GM21360 (cell line): Measurements from ENCODE around the gene IGFL2.
"Not testable (repeated sequence)": the region's sequence is repeated elsewhere in the genome, so short reads cannot be mapped to it uniquely, and the experiment has no call there.

Experiments
- ATAC-seq: cut with Tn5 transposase; IDR thresholded peaks from one replicate; pipeline ENCODE4 v1.9.1; 2021; ENCODE audit warnings: mild to moderate bottlenecking, moderate library complexity; ENCODE audit not compliant: unreplicated experiment

IGFL2 gene

GRCh38 chr19:46186717-46187101 is 38.7 kb downstream of the IGFL2 start:
- no peak for ATAC-seq

GRCh38 chr19:46189971-46190888 is 42.2 kb downstream of the IGFL2 start:
- ATAC-seq = no peak

- no peak for ATAC-seq
Observed at GRCh38 chr19:46191356-46191755, 43.3 kb downstream of the IGFL2 start.

- ATAC-seq = no peak
Observed at GRCh38 chr19:46191972-46192371, 43.9 kb downstream of the IGFL2 start.

- not testable (repeated sequence) for ATAC-seq
Observed at GRCh38 chr19:46192626-46192991, 44.6 kb downstream of the IGFL2 start.

- ATAC-seq = no peak
Observed at GRCh38 chr19:46192992-46193650, 45.1 kb downstream of the IGFL2 start.

- ATAC-seq = no peak
Observed at GRCh38 chr19:46193678-46194077, 45.6 kb downstream of the IGFL2 start.

DNA sequence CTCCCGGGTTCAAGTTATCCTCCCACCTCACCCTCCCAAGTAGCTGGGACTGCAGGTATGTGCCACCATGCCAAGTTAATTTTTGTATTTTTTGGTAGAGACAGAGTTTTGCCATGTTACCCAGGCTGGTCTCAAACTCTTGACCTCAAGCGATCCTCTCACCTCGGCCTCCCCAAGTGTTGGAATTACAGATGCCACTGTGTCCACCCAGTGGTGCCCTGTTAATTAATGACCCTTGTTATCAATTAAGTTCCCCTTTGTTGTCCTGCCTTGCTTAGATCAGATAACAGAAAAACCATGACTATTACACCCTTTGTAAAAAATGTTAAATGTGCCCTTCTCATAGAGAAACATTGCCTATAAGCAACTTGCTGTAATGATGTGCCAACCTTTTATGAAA is 47.1 kb downstream of the IGFL2 start:
- no peak for ATAC-seq

DNA sequence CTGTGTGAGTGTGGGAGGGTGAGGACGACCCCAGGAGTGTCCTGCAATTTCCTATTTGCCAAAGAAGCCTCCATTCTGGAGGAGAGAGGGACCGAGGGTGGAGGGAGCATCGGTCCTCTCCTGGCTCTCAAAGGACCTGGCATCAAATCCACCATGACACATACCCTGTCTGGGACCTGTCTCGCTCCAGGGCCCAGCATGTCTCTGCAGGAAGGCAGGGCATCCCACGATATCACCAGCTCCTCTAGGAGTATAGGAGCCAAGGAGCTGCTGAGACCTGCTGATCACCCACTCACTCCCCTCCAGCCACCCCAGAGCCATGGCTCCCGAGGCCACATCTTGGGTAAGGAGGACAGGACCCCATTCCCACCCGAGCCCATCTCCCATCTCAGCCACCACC is 47.9 kb downstream of the IGFL2 start:
- not testable (repeated sequence) for ATAC-seq

GRCh38 chr19:46196410-46197124 is 48.5 kb downstream of the IGFL2 start:
- ATAC-seq = no peak

DNA sequence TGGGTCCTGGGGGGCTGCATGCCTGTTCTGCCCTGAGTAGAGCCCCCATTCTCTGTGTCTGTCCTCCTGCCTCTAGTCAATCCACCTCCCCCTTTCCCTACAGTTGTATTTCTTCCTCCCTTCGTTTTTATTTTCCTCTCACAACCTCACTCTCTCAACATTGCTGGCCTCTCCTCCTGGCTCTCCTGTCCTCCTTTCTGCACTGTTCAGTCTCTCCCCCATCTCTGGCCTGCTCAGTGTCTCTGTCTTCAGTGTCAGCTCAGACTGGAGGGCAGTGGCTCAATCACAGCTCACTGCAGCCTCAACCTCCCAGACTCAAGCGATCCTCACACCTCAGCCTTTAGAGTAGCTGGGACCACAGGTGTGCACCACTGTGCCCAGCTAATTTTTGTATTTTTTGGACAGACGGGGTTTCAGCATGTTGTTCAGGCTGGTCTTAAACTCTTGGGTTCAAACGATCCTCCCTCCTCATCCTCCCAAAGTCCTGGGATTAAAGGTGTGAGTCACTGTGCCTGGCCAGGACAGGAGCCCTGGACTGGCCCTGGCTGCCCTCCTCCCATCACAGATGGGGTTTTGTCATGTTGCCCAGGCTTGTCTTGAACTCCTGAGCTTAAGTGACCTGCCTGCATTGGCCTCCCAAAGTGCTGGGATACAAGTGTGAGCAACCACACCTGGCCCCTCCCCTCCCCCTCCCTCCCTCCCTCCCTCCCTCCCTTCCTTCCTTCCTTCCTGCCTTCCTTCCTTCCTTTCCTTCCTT is 49.5 kb downstream of the IGFL2 start:
- no peak for ATAC-seq

DNA sequence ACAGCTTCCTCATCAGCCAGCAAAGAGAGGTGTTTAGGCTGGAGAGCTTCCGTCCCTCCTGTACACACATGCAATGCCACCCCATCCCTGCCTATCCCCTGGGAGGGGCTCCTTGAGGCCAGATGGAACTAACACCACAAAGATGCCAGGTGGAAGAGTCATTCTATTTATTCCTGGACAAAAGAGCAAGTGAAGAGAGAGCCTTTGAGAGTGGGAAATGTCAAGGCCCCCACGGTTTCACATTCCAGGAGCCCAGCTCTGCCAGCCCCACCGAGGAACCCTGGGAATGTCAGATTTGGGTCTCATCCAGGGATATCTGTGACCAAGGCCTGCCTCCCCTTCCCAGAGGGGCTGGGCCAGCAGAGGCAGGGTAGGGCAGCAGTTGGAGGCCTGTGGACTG is 50.7 kb downstream of the IGFL2 start:
- ATAC-seq = no peak

- ATAC-seq = no peak
Observed at GRCh38 chr19:46201454-46202310, 53.6 kb downstream of the IGFL2 start.

GRCh38 chr19:46202426-46202825 is 54.4 kb downstream of the IGFL2 start:
- no peak for ATAC-seq

- no peak for ATAC-seq
Observed at GRCh38 chr19:46202872-46203860, 55.1 kb downstream of the IGFL2 start.

DNA sequence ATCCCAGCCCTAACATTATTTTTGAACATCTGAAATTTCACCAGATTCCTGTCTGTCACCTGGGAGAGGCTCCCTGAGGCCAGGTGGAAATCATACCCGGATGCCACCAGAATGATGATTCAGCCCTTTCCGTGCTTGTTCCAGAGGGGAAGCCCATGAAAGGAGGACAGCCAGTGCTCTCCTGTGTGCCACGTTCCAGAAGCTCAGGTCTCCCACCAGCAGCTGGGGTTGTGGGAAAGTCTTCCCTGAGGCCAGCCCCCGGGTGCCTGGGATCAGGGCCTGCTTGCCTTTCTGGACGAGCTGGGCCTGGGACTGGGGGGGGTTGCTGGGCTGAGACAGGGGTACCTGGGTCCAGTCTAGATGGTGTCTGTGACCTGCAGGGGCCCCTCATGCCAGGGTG is 56.0 kb downstream of the IGFL2 start:
- ATAC-seq = no peak

DNA sequence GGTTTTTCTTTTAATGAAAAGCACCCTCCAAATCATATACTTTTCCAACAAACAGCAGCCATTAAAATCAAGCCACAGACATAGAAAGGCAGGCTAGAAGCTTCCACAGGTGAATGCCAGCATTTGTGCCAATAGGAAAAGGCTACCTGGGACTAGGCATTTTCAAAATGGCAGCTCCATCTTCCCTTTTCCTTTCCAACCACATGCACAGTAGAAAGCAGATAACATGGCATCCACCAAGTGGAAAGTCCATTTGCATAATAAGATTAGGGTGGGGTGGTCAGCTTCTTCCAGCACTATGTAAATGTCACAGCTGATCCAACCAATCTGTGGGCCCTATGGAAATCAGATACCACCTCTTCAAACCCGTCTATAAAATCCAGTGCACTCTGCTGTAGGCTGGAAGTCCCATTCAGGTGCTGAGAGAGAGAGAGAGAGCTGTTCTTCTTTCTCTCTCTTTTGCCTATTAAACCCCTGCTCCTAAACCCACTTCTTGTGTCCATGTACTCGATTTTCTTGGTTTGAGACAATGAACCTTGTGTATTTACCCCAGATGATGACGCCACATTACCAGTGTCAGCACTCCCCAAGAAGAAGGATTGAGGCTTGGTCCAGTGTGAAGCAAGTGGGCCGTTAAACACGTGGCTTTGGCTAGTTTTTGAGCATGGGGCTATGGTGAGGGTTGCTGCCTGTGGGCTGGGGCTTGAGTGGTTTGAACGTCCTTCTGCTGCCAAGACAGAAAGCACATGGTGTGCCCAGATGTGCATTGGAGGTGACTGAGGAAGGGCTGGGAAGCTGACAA is 57.3 kb downstream of the IGFL2 start:
- ATAC-seq = no peak

DNA sequence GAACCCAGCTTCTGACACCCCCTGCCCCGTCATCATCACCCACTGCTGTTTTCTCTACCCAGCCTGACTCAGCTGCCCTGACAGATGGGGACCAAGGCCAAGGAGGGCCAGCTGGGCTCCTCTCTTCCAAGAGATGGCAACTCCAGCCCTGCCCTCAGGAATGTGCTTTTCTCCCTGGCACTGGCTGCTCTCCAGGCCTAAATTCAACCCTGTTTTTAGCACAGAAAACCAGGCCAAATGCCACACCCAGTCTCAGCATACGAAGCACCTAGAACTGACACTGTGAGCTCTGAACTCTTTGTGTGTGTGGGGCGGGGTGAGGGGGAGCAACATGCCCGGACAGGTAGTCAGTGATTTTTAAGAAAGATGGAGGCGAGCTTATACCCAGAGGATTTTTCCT is 58.1 kb downstream of the IGFL2 start:
- ATAC-seq = no peak
